PFSK-1 (cell line): Measurements from ENCODE around the gene JADE2.

Experiments used
- POLR2AphosphoS5 ChIP-seq: IDR thresholded peaks from 2 replicates; pipeline ENCODE4 v1.6.1; 2012; ENCODE audit warnings: low read depth, mild to moderate bottlenecking, control low read depth, low read length, moderate library complexity
- REST ChIP-seq, 2 experiments: IDR thresholded peaks; 2 replicates each; pipeline versions ENCODE4 v1.6.1 to v1.8.0; 2011 to 2012; ENCODE audit warnings: low read depth in 2 of 2, low read length in 2 of 2, control low read depth in 1 of 2, inconsistent platforms in 1 of 2, mild to moderate bottlenecking in 1 of 2, moderate library complexity in 1 of 2; ENCODE audit not compliant: insufficient read depth in 1 of 2
- TAF1 ChIP-seq: IDR thresholded peaks from 2 replicates; pipeline ENCODE4 v1.6.1; 2012; ENCODE audit warnings: low read length, control low read depth, borderline replicate concordance; ENCODE audit not compliant: insufficient read depth

- no peak for TF ChIP-seq TAF1
- no peak for TF ChIP-seq POLR2AphosphoS5
- no peak for TF ChIP-seq REST (IDR thresholded peaks at IDR 0.05; ENCODE audit: insufficient read depth in 1 of 2, low read depth in 2 of 2, low read length in 2 of 2)
Observed at GRCh38 chr5:134517553-134517952, 7.9 kb upstream of the JADE2 start.
